ENCODE data around the gene ZCCHC24.

DNA sequence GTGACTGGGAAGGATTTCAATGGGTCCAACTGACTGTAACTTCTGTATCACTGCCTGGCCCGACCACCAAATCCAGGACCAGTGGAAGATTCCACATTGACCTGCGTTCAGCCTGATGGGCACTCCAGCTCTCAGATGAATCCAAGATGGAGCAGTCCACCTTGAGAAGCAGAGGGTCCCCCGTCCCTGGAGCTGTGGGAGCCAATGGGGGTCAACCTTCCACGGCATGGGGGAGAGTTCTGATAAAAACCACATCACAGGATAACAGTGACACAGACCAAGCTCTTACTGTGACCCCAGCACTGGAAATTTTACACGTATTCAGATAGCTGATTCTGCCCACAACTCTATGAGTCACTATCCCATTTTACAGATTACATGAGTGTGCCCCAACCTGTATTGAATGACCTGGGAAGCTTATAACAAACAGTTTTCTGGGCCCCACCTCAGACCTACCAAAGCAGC lies 11.2 kb downstream of the ZCCHC24 start:
- TF ChIP-seq EZH2phosphoT487 (IDR thresholded peaks at IDR 0.05), result no peak
- TF ChIP-seq, protein P1, sequence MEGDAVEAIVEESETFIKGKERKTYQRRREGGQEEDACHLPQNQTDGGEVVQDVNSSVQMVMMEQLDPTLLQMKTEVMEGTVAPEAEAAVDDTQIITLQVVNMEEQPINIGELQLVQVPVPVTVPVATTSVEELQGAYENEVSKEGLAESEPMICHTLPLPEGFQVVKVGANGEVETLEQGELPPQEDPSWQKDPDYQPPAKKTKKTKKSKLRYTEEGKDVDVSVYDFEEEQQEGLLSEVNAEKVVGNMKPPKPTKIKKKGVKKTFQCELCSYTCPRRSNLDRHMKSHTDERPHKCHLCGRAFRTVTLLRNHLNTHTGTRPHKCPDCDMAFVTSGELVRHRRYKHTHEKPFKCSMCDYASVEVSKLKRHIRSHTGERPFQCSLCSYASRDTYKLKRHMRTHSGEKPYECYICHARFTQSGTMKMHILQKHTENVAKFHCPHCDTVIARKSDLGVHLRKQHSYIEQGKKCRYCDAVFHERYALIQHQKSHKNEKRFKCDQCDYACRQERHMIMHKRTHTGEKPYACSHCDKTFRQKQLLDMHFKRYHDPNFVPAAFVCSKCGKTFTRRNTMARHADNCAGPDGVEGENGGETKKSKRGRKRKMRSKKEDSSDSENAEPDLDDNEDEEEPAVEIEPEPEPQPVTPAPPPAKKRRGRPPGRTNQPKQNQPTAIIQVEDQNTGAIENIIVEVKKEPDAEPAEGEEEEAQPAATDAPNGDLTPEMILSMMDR (IDR thresholded peaks at IDR 0.05), result no peak
